Left ventricle myocardium superior (tissue), 1 donor: Measurements from ENCODE around the gene IRF3. TPM values are rescaled to one million over a fixed set of nuclear protein-coding genes. Genes with fewer than 3 reads are reported as not detected.
"Not testable (repeated sequence)": the region's sequence is repeated elsewhere in the genome, so short reads cannot be mapped to it uniquely, and the experiment has no call there.

Experiments used
- ATAC-seq: fragments of 200-7000 bp; cut with Tn5 transposase; one replicate; pipeline ENCODE4 v1.9.1; 2020; ENCODE audit warnings: mild to moderate bottlenecking, moderate library complexity
- DNase-seq: peaks from one replicate; pipeline ENCODE4 v3.0.0-alpha.2; 2020
- intact Hi-C: fragments of 100-400 bp; cut with micrococcal nuclease; formaldehyde crosslinking; loops from one replicate; pipeline ENCODE4 v1.11.0; 2022
- total RNA-seq: library from RNA; stranded (reverse); fragmentation: NEBNext Ultra II Directional; extraction: Animal tissue kit (Norgen Biotek cat#: 25700); gene quantifications from one replicate; pipeline ENCODE4 v1.2.1, GENCODE V29; 2021
- donor health status: DM: no; HTN: yes; CAD: no; lungs with severe emphysema.

Gene IRF3
- total RNA-seq, 1 donor from 2014 or later: 40.6 TPM

DNA sequence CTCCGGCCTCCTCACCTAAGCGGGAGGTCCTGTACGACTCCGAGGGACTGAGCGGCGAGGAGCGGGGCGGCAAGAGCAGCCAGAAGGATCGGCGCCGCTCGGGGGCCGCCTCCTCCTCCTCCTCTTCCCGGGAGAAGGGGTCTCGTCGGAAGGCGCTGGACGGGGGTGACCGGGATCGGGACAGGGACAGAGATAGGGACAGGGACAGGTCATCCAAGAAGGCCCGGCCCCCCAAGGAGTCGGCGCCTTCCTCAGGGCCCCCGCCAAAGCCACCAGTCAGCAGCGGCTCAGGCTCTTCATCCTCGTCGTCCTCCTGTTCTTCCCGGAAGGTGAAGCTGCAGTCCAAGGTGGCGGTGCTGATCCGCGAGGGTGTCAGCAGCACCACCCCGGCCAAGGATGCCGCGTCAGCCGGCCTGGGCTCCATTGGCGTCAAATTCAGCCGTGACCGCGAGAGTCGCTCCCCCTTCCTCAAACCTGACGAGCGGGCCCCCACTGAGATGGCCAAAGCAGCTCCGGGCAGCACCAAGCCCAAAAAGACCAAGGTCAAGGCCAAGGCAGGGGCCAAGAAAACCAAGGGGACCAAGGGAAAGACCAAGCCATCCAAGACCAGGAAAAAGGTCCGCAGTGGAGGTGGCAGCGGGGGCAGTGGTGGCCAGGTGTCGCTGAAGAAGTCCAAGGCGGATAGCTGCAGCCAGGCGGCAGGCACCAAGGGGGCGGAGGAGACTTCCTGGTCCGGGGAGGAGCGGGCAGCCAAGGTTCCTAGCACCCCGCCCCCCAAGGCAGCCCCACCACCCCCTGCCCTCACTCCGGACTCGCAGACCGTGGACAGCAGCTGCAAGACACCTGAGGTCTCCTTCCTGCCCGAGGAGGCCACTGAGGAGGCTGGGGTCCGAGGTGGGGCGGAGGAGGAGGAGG, 12.8 kb downstream of the IRF3 start:
- no peak for ATAC-seq
- intact Hi-C loops: no loop called here
- no peak for DNase-seq

DNA sequence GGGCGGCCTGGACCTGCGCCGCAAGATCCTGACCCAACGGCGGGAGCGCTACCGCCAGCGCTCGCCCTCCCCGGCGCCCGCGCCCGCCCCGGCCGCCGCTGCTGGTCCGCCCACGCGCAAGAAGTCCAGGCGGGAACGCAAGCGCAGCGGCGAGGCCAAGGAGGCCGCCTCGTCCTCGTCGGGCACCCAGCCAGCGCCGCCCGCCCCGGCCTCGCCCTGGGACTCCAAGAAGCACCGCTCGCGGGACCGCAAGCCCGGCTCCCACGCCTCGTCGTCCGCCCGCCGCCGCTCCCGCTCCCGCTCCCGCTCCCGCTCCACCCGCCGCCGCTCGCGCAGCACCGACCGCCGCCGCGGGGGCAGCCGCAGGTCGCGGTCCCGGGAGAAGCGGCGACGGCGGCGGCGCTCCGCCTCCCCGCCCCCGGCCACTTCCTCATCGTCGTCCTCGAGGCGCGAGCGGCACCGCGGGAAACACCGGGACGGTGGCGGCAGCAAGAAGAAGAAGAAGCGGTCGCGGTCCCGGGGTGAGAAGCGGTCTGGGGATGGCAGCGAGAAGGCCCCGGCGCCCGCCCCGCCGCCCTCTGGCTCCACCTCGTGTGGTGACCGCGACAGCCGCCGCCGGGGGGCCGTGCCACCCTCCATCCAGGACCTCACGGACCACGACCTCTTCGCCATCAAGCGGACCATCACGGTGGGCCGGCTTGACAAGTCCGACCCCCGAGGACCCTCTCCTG, 13.7 kb downstream of the IRF3 start:
- DNase-seq: no peak
- no peak for ATAC-seq

DNA sequence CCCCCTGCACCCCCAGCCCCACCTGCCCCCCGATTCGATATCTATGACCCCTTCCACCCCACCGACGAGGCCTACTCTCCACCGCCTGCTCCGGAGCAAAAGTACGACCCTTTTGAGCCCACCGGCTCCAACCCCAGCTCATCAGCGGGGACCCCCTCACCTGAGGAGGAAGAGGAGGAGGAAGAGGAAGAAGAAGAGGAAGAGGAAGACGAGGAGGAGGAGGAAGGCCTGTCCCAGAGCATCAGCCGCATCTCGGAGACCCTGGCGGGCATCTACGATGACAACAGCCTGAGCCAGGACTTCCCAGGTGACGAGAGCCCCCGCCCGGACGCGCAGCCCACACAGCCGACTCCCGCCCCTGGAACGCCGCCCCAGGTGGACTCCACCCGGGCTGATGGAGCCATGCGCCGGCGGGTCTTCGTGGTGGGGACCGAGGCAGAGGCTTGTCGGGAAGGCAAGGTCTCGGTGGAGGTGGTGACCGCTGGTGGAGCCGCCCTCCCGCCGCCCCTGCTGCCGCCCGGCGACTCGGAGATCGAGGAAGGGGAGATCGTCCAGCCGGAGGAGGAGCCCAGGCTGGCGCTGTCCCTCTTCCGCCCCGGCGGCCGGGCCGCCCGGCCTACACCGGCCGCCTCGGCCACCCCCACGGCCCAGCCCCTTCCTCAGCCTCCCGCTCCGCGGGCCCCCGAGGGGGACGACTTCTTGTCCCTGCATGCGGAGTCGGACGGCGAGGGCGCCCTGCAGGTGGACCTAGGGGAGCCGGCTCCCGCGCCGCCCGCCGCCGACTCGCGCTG, 14.4 kb downstream of the IRF3 start:
- intact Hi-C loops: no loop called here
- no peak for DNase-seq
- ATAC-seq: no peak

More for the DNA sequence above, 13.7 kb downstream of the IRF3 start:
- intact Hi-C loops: no loop called here

DNA sequence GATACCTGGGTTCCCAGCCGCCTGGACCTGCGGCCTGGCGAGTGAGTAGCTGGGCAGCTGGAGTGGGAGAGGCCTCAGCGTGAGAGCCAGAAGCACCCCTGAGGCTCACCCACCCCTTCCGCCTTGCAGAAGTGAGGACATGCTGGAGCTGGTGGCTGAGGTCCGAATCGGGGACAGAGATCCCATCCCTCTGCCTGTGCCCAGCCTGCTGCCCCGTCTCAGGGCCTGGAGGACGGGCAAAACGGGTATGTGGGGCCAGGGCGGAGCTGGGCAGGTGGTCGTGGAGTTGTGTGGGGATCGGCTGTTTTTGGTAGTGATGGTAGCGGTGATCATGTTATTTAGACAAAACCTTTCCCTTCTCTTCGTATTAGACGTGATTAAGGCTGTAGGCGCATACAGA, 19.1 kb downstream of the IRF3 start:
- ATAC-seq (no peak), DNase-seq (no peak)
- intact Hi-C loops: no loop called here

DNA sequence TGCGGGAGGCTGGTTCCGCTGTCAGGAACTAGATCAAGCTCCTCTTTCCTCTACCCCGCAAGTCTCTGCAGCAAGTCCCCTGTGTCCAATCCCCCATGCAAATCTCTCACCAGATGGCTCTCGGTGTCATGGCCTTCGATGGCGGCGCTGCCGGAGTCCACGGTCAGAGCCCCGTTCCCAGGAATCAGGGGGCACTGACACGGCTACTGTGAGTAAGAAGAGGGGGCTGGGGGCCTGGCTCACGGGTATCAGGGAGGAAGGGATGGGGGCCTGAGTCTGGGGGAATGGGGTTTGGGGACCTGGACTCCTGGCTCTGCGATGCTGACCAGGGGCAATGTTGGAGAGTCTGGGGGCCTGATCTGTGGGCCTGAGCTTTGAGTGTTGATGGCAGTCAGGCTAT, 19.7 kb downstream of the IRF3 start:
- ATAC-seq (no peak), DNase-seq (no peak)

DNA sequence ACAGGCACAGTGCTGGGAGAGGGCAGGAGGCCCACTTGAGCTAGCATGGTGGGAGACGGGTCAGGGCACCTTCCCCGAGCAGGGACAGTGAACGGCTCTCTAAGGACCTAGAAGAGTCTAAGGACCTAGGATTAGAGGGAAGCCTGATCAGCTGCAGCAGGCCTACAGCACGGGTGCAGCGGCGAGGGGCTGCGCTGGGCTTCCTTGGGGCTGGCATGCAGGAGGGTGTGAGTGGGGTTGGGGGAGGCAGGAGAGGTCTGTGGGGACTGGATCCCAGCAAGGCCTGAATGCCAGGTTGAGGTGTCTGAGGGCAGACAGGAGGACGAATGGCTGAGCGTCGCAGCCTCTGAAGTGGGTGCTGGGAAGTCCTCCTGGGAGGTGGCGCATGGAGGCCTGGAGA, 20.1 kb downstream of the IRF3 start:
- no peak for ATAC-seq
- intact Hi-C loops: no loop called here
- no peak for DNase-seq

More for the DNA sequence above, 19.7 kb downstream of the IRF3 start:
- intact Hi-C loops: no loop called here

DNA sequence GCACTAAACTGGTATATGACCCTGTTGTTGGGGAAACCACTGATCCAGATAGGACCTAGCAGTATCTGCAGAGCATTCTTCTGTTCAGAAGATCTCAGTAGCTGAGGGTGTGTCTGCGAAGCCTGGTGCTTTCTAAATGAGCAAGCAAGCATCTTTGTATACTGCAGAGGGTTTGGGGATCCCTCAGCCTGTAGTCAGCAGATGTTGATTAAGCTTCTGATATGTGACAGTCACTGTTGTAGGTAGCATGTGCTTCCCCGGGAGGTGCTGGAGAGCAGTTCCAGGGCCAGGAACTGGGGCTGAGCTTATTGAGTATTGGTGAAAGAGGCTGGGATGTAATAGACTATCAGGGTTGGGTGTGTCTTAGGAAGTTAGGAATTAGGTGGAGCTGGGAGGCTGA, 22.2 kb downstream of the IRF3 start:
- no peak for DNase-seq
- no peak for ATAC-seq
- intact Hi-C loops: no loop called here

DNA sequence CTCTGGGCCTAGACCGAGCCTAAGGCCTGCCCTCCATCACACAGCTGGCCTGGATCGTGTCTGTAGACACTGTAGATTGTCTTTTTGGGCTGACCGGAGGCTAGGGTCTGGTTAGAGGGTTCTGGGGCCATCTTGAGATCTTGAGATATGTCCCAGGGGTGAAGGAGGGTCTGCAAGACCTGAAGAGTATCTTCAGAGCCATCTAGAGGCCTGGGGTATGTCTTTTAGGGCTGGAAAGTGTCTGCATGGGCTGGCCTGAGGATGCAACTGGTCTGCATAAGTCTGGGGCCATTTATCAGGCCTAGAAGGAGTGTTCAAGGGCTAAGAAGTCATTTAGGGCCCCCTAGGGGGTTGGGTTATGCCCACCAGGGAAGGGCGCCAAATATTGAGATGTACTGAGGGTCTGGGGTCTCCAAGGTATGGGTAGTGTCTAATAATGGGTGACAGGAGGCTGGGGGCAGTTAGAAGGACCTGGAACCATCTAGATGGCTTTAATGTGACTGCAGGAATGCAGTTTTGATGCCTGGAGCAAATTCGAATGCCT, 23.1 kb downstream of the IRF3 start:
- DNase-seq: no peak
- intact Hi-C loops: no loop called here

DNA sequence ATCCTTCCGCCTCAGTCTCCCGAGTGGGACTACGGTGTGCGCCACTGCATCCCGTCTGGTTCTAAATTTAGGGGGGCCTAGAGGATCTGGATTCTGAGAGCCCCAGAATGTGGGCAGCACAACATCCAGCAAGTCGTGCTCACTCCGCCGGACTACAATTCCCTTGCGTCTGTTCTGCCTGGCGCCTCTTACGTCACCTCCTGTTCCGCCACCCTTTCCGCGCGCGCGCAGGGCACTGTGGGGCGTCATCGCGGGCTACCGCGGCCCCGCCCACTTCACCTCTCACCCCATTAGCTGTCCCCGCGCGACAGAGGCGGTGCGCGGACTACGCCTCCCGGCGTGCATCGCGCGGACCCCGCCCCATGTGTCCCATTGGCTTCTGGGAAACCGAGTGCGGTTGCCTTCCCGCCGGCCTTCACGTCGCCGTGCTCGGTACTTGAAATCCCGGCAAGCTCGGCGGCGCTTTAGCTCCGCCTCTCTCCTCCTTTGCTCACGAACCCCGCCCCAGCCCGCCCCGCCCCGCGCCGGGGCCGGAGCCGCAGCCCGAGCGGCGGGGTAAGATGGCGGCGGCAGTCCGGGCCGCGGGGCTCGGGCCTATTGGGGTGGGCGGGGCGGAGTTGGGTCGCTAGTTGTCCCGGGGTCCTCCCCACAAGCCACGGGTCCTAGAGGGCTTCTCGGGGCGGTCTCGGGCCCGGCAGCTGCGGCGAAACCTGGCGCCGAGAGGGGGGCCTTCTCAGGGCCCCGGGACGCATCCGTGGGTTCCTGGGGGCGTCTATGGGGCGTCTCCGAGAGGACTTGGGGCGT, 23.8 kb downstream of the IRF3 start, which contains the start of gene SCAF1:
SCAF1 (plus strand) TSS at position 522 of the 804 bp plus-strand sequence. CDS start 2,818 bp downstream, outside the sequence.
- DNase-seq (peak; percentile 100), ATAC-seq (peak; percentile 77)
- intact Hi-C loops: no loop called here

More for the DNA sequence above, 23.1 kb downstream of the IRF3 start:
- ATAC-seq: no peak

DNA sequence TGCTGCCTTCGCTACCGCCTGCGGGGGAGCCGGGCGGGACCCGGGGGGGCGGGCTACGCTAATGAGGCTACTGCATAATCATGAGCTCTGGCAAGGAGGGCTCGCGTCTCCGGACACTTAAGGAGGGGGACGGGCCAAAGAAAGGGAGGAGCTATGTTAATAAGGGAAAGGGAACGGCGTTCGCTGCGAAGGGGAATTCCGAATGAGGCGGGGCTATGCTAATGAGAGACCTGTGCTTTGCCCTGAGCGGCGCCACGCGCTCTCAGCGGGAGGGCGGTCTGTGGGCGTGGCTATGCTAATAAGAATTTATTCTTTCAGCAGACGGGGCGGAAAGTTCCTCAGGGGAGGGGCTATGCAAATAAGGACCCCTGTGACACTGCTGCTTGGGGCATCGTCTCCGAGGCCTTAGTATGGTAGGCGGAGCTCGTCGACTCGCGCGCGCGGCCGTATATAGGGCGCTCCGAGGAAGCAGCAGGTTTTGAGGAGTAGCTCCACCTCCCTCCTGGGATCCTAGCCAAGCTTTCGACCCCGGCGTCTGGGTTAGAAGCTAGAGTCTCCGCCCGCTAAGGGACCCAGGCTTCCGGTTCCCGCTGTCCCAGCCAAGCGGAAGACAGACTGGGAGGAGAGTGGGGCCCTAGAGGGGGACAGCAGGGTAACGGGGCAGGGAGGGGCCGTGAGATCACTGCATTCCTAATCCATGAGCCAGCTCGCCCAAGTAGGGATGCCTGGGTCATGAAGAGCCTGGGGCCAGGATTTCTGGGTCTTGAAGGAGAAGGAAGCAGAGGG, 25.4 kb downstream of the IRF3 start, which contains the start of gene RRAS:
RRAS (minus strand) TSS at position 31 of the 786 bp plus-strand sequence. CDS start 45 bp downstream, outside the sequence.
- ATAC-seq (peak; percentile 69), DNase-seq (peak; percentile 99)
- intact Hi-C loops: no loop called here

DNA sequence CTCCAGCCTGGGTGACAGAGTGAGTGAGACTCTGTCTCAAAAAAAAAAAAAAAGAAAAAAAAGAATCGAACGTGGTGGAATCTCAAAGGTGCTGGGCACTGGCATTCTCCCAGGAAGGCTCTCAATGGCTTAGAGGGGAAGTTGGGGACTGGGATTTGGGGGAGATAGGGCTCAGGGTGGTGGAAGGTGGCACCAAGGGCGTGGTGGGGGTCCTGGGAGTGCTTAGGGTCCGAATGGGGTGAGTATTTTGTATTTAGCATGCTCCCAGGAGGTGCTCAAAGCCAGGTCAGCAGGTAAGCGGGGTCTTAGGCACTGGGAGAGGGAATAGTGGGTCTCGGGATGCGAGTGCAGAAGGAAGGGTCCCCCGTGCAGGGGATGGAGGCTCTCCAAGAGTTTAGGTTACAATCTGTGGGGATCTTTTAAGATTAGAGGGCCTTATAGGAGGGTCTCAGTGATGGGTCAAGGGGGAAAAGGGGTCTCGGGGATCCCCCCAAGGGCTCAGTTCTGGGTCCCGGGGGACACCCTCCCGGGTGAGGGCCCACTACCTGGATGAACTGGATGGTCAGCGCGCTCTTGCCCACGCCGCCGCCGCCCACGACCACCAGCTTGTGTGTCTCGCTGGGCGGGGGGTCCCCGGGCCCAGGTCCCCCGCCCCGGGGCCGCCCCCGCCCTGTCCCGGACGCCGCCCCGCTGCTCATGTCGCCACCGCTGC, 26.1 kb downstream of the IRF3 start:
- no peak for DNase-seq
- intact Hi-C loops: no loop called here

DNA sequence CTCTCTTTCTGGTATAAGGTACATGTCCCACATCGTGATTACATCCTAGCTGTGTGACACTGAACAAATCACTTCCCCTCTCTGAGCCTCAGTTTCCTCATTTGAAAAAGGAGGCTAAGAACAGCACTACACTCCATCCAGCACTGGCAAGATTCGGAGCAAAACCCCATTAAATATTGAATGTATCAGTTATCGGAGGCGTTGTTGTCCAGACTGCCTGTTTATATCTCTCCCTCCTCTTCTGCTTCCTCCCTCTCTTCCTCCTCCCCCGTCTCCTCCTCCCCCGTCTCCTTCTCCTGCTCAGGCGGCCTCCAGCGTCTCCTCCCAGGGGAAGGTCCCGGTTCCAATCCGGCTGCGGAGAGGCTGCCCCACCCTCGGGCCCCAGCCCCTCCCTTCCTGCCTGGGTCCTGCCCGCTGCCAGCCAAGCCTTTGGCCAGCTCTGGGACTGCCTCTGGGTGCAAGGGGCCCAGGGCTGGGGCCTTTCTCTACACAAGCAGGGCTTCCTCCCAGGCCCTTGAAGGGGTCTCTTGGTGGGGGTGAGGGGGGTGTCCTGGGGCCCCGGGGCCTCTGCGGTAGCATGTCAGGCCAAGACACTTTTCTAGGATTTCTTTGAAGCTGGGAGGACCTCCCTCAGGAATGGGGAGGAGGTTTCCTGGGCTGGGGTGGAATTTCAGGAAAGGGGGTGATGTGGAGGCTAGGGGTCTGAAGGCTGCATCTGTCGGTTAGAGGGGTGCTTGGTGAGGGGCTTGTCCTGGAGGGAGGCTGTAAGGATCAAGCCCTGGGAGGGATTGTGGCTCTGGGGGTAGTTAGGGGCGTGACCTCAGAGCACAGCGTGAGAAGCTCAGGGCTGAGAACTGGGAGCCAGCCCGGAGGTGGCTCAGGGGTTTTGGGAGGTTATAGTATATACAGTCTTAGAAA, 27.6 kb downstream of the IRF3 start:
- intact Hi-C loops: no loop called here
- ATAC-seq (peak; percentile 12), DNase-seq (peak; percentile 93)

More for the DNA sequence above, 26.1 kb downstream of the IRF3 start:
- ATAC-seq: no peak

DNA sequence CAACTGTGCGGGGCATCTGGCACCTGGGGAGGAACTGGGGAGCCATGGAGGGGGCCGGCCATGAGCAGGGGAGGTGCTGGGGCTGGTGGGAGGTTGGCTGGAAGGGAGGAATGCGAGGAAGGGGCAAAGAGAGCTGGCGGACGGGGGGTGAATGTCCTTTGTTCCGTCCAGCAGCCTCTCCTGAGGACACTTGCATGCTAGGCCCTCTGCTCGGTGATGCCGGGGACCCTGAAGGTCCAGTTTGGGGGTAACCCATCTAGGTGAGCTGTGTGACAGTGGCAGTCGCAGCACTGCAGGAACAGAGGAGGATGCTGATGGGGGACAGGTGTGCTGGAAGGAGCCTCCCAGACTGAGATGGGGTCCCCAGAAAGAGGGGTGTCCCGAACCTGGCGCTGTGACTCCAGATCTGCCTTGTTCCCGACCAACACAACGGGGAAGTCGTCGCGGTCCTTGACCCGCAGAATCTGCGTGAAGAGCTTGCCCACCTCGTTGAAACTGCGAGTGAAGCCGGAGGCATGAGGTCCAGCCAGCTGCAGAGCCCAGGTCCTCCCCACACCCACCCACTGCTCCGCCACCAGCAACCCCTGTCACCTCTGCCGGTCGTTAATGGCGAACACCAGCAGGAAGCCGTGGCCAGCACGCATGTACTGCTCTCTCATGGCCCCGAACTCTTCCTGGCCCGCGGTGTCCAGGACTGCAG, 29.3 kb downstream of the IRF3 start:
- intact Hi-C loops: no loop called here
- DNase-seq: no peak

DNA sequence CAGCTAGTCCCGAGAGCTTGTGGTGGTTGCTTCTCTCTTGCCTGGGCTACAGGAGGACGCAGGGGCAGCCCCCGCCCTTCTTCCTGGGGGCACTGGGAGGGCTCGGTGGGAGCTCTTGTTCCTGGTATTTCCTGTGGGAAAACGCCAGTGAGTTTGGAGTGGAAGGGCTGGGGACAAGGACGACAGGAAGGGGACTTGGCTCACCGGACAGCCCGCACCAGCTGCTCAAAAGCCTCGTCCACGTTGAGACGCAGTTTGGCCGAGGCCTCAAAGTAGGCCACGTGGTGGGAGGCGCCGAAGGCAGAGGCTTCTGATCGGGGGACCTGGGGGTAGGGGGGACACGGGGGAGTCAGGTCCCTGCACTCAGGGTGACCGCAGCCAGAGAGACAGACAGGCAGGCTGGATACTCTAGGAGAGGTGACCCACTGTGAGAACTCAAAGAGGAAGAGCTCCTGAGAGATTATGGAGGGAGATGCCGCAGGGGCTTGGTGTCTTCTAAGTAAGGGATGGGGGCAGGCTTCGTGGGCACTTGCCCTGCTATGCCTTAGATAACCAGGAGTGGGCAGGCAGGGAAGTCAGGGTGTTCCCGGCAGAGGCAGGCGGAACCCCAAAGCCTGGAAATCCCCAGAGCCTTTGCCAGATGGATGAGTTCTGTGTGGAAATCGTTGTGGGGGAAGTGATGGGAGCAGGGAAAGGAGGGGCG, 30.0 kb downstream of the IRF3 start:
- intact Hi-C loops: no loop called here
- DNase-seq (no peak), ATAC-seq (no peak)

More for the DNA sequence above, 29.3 kb downstream of the IRF3 start:
- no peak for ATAC-seq

DNA sequence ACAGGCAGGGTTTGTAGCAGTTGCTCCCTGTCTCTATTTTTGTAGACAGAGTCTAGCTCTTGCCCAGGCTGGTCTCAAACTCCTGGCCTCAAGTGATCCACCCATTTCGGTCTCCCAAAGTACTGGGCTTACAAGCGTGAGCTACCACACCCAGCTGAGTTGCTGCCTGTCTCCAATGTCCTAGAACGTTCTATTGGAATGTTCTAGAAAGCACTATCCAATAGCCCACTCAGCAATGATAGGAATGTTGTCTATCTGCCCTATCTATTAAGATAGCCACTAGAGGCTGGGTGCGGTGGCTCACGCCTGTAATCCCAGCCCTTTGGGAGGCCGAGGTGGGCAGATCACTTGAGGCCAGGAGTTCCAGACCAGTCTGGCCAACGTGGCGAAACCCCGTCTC, 32.4 kb downstream of the IRF3 start:
- ATAC-seq, intact Hi-C loops, DNase-seq: not testable (repeated sequence)
